GM20431 (cell line): Measurements from ENCODE around the gene EXOSC7.
"Not testable (repeated sequence)": the region's sequence is repeated elsewhere in the genome, so short reads cannot be mapped to it uniquely, and the experiment has no call there.

ENCODE experiments used
- in situ Hi-C: fragments of 300-500 bp; cut with MseI, MboI; formaldehyde crosslinking; loops from one replicate; pipeline ENCODE4 v1.15.0; 2020; ENCODE audit warnings: low sequenced_read_pairs; ENCODE audit not compliant: unreplicated experiment

The EXOSC7 gene

GRCh38 chr3:45048244-45048643 lies 72.2 kb downstream of the EXOSC7 start:
- in situ Hi-C loops = loop anchor here (25.0 kb wide), 1 partner anchor 439 kb away; no protein-coding TSS in a partner anchor

GRCh38 chr3:45049807-45050206 lies 73.8 kb downstream of the EXOSC7 start:
- in situ Hi-C loops = loop anchor here (25.0 kb wide), 1 partner anchor 437 kb away; no protein-coding TSS in a partner anchor

GRCh38 chr3:45051685-45052084 lies 75.6 kb downstream of the EXOSC7 start:
- in situ Hi-C loops = no loop called here

GRCh38 chr3:45053805-45054195 lies 77.8 kb downstream of the EXOSC7 start:
- in situ Hi-C loops = not testable (repeated sequence)

DNA sequence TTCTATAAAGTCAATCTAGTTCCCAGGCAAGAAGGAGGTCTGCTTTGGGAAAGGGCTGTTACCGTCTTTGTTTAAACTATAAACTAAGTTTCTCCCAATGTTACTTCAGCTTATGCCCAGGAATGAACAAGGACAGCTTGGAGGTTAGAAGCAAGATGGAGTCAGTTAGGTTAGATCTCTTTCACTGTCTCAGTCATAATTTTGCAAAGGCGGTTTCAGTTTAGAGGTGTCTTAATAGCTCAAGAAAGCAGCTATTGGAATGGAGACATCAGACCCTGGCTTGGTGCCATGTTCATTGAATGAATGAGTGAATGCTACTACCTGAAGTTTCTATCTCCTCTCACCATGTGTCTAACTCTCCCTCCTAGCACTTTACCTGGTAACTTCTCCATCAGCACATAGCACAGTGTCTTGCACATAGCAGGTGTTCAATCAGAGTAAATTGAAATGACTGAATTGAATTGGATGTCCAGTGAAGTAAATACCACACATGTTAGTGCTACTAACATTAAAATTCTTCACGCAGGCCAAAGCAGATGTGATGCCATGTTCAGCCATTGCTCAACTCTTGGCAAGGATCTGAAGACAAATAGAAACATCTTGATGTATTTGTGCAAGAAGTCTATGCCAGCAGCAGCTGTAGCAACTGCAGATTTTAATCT lies 78.3 kb downstream of the EXOSC7 start:
- in situ Hi-C loops = no loop called here

- in situ Hi-C loops = no loop called here
Observed at GRCh38 chr3:45055032-45055410, 79.0 kb downstream of the EXOSC7 start.

GRCh38 chr3:45055411-45056143 lies 79.5 kb downstream of the EXOSC7 start:
- in situ Hi-C loops = no loop called here

- in situ Hi-C loops = no loop called here
Observed at GRCh38 chr3:45056608-45057301, 80.7 kb downstream of the EXOSC7 start.

DNA sequence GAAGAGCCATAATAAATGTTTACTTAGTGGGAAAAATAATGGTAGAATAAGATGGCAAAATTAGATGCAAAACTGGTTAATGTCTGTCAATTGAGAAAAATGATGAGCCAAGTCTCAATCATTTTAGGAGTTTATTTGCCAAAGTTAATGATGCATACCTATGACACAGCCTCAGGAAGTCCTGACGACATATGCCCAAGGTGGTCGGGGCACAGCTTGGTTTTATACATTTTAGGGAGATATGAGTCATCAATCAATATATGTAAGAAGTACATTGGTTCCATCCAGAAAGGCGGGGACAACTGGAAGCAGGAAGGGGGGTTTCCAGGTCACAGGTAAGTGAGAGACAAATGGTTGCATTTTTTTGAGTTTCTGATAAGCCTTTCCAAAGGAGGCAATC lies 81.5 kb downstream of the EXOSC7 start:
- in situ Hi-C loops = no loop called here

DNA sequence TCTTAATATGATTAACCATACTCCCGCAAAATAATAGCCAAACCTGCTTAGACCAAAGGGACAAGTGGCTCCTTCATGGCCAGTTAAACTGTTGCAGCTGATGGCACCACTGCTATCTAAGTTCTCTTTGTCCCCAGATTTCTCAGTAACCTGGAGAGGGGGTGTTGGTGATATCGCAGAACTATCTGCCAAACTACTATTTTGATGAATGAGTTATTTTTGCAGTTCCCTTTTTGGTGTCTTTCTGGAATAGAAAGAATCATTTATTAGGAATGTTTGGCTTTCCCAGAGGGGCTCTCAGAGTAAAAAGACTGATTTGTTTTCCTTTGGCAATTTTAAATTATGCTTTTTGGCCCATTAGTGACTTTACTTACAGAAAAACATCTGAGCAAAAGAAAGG lies 83.1 kb downstream of the EXOSC7 start:
- in situ Hi-C loops = no loop called here

DNA sequence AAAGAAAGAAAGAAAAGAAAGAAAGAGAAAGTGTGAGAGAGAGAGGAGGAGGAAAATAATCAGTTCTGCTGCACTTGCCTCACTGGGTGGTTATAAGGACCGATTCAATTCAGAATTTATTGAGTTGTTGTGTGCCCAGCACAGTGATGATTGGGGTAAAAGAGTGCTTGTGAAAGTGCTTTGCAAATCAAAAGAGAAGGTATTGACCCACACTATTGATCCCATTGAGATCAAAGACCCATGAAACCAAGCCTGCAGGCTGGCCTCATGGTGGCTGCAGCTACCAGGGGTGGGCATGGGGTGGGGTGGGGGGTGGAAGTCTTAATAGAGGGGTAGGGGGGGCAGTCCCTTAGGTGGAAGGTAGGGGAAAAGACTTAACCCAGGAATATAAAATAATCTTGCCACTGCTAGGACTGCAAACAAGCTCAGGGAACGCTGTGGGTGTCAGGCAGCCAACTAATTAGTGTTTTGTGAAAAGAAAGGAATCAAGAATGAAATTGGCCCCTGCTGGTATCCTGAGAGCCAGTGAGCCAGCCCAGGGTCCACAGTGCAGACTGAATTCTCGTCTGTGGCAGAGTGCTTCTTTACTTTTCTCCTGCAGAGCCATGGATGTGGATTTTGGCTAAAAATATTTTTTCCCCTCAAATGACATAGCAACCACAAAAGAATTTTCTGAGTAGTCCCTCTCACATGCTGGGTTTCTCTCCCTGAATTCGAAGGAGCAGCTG lies 84.3 kb downstream of the EXOSC7 start:
- in situ Hi-C loops = no loop called here
